LHCN-M2 (cell line): ENCODE measurements around the gene MAP4K5. TPM values are rescaled to one million over a fixed set of nuclear protein-coding genes. Genes with fewer than 3 reads are reported as not detected.
A peak's percentile ranks its signal among the peaks of the same experiment; 100 is the strongest.

ENCODE experiments used
- DNase-seq: peaks from one replicate; pipeline ENCODE4 v3.0.0-alpha.2; 2012; ENCODE audit warnings: low read depth
- total RNA-seq: library from RNA; depleted of rRNA; stranded (reverse); fragments of >200 nt; gene quantifications from 2 replicates; pipeline ENCODE4 v1.2.3, GENCODE V29; 2014

The MAP4K5 gene
- total RNA-seq, 1 experiment from 2014 or later: 149 TPM

DNA sequence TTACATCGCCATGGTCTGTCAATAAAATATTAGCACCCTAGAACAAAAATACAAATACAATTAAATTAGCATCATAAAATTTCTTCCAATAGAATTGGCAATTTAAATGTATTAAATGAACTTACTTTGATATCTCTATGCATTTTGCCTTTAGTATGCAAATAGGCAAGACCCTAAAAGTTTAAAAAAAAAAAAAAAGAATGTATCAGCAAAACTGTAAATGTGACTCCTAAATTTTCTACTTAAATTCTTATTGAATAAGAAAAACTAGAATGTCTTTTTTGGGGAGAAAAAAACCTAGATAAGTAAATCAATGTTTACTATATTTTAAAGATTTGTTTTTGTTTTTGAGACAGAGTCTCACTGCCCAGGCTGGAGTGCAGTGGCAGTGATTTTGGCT, 56.2 kb downstream of the MAP4K5 start:
- no peak for DNase-seq

DNA sequence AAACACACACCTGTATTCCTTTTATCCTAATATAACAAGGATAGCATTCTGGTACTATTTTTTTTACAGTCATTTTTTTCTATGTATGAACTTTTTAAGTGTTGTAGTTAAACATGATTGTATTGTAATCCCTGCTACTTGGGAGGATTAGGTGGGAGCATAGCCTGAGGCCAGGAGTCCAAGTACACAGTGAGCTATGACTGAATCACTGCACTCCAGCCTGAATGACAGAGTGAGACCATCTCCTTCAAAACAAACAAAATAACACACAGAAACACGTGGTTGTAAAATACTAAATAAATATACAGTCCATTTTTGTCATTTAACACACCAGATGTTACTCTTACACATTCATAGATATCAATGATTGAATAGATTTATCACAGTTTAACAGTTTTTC, 56.9 kb downstream of the MAP4K5 start:
- peak; percentile 52 for DNase-seq

DNA sequence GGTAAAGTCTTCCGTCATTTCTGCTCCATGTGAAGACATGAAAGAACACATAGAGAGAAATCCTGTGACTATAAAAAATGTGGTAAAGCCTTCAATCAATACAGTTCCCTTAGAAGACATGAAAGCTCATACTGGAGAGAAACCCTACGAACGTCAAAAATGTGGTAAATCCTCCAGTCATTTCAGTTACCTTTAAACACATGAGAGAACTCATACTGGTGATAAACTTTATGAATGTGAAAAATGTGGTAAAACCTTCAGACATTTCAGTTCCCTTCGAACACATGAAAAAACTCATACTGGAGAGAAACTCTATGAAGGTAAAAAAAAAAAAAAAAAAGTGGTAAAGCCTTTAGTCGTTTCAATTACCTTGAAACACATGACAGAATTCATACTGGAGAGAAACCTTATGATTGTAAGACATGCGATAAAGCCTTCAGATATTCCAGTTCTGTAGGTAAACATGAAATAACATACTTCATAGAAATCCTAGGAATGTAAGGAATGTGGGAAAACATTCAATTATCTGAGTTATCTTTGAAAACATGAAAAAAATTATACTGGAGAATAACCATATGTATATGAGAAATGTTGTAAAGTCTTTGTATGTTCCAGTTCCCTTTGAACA, 60.4 kb downstream of the MAP4K5 start:
- no peak for DNase-seq

DNA sequence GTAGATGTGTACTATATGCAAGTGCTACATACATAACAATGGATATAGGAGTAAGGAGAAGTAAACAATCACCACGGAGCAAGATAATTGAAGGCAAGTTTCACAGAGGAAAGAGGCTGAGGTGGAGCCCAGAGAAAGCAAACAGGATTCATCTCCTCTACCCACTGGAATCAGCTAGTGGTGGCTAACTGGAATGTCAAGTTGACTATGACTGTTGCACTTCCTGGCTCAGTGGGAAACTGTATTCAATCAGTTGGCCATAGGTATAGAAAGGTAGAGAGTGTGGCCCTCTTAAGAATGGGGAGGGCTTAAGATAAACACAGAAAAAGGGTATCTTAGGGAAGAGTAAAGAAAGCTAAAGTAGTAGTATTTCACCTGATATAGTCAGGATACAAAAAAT, 62.4 kb downstream of the MAP4K5 start:
- DNase-seq: no peak

DNA sequence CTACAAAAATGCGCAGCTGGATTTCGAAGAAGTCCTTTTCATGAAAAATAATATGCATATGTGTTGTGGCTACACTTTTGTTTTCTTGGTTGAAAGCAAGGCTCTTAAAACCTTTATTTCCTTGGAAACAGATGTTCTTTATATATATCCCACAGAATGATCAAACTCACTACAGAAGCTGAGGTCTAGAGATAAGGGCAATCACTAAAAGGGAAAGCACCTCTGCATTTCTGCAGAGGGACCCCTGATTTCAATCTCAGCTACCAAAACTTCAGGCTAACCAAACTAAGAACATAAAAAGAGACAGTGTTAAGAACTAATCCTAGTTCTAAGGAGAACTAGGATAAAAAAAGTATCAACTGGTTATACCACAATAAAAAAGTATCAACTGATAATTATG, 70.3 kb downstream of the MAP4K5 start:
- DNase-seq: no peak

DNA sequence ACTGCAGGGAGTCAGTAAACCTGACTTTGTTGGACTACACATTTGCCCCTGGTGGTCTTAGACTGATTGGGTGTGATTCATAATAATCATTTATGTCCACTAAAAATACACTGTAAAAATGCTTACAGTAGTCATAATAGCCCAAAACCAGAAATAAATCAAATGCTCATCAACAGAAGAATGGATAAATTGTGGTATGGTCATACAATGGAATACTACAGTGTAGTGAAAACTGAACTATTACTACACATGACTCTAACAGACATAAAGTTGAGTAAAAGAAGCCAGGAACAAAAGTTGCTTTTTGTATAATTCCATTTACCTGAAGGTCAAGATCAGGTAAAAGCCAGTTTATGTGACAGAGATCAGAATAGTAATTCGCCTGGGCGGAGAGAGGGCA, 78.5 kb downstream of the MAP4K5 start:
- DNase-seq: no peak

DNA sequence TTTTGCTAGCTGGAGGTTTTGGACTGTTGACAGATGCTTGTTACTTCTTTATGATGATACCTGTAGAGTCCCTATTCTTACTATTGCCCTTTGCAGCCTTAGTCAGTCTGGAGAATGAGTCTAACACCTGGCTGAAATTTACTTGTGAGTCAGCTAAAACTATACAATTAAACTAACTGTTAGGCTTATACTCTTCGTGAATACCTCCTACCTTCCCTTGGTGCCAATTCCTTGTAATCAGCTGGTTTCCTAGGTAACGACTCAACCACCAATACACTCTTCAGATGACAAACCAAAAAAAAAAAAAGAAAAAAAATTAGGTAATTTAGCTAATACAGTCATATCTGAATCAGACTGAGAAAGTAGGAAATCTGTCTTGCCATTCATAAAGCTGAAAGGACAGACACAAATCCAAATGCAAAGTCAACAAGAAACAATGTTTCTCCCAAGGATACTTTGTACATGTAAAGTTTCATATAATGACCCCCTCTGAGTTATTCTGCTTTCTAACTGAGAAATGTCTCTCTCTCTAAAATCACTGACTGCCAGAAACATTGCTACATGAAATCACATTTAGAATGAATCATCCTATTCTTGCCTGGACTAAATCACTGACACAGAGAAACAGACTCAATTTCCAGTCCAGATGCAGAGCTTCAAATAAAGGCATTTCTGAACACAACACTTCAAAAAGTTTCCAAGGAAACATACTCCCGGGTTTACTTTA, 79.2 kb downstream of the MAP4K5 start:
- DNase-seq: peak; percentile 64

DNA sequence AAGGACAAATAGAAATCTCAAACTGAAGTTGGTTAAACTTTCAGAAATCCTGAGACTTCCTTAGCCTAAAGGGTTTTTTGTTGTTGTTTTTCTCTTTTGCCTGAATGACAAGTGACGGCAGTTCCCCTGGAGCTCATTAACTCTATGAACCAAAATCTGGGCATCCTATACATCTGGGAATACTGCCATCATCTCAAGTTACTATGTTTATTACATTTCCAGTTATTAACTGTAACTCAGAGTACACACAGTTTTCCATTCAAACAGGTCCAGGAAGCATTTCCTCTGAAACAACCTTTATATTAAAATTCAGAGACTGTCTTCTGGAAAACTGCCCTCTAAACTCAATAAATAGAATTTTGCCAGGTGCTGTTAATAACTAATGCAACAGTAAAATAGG, 80.1 kb downstream of the MAP4K5 start:
- DNase-seq: no peak

DNA sequence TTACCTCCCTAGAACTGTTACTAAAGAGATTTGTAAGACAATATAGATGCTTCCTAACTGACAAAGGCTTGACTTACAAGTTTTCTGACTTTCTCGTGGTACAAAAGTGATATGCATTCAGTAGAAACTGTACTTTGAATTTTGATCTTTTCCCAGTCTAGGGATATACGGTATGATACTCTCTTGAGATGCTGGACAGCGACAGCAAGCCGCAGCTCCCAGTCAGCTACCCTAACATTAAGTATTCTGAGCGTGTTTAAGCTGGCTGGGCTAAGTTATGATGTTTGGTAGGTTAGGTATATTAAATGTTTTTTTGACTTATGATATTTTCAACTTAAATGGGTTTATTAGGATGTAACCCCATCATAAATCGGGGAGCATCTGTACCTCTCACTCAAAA, 80.5 kb downstream of the MAP4K5 start:
- DNase-seq: no peak

DNA sequence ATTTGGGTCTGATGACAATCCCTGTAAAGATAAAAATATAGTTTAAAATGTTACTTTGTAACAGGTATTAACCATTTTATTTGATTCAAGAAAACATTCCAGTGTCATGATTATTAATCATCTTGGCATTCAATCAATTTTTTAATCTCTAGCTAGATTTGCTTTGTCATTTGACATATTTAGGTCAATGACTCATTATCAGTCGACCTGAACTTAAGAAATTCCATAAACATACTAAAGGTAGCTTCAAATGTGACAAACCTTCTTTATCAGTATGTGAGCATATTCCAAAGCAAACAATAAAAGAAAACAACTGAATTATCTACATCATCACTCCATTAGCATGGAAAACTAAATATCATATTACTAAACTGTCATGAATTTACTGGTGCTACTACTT, 84.9 kb downstream of the MAP4K5 start:
- peak; percentile 5 for DNase-seq

DNA sequence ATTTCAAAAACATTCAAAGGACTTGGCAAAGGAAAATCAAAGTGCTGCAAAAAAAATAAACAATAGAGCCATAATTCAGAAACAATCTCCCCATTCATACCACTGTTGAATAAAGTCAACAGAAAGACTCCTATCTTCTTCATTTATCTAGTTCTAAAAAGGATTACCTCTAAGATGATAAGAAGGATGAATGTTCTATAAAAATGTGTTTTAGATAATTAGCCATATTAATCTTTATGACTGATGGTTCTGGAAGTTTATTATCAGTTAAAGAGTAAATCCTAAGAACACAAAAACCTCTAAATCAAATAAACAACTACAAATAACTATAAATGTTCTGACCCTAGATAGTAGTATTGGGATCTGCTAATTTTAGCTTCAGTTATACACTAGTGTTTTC, 97.8 kb downstream of the MAP4K5 start:
- no peak for DNase-seq

DNA sequence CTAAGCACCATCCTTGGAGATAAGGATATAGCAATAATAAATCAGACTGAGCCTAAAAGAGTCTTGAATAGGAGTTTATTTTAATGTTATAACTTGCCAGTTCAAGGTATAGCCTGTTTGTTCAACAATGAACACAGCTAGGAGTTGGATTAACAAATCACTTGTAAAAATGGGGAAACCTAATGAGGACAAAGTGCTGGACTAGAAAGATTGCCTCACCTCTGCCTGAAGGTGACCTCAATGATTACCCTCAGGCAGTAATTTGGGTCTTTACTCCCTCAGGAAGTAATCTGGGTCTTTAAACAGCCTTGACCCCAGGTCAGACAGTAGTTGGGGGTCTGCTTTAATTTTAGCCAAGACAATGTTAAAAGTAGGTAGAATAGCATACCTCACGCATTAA, 100.2 kb downstream of the MAP4K5 start:
- DNase-seq: no peak

DNA sequence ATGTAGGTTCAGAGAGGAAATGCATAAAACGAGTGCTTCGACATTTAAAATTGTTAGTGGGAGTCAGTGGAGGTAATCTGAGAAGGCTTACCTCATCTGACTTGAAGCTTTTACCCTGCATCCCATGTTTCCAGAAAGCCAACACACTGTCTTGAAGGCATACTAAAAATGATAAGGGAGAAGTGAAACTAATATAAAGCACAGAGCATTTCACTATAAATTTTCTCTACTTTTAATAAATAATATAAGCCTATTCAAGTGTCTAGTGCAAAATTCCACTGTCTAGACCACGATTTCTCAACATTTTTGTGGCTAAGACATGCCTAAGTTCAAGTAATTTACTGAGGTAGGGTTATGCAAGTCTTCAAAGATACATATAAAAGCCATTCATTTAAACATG, 106.6 kb downstream of the MAP4K5 start:
- peak; percentile 28 for DNase-seq

DNA sequence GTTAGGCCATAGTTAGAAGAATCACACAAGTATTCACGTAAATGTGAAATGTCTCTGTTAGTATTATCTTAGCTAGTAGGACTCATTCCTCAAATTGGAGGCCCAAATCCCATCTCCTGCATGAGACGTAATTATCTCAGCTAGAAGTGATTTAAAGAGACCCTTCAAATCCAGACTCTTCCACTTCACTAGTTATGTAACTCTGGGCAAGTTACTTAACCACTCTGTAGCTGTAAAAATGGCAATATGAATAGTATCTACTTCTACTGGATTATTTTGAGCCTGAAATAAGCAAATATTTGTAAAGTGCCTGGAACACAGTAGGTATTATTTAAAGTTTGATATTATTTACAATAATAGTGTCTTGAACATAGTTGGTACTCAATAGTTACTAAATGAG, 107.3 kb downstream of the MAP4K5 start:
- DNase-seq: no peak

DNA sequence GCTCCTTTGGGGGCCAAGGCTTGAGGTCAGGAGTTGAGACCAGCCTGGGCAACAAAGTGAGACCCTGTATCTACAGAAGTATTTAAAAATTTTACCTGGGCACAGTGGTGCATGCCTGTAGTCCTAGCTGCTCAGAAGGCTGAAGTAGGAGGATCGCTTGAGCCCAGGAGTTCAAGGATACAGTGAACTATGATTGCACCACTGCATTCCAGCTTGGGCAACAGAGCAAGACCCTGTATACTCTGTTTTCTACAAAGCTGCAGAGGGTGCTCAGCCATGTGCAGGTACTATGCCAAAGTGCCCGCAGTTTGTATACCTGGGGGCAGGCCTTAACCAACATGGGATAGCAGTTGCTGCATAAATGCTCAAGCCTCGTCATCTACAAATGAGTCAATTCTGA, 108.8 kb downstream of the MAP4K5 start:
- DNase-seq: no peak

DNA sequence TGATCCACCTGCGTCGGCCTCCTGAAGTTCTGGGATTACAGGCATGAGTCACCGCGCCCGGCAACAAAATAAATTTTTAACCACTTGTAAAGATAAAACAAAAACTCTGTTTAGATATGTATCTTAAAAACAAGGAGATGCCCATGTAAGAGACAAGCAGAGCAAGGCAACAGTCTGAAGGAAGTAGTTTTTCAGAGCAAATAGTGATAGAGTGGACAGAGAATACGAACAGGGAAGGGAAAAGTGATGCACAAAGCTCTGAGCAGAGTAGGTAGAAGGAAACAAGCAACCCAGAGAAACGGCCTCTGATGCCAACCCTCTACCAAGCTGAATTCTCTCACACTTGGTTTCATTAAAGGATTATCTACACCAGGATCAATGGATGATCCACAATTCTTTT, 110.9 kb downstream of the MAP4K5 start:
- DNase-seq: no peak

DNA sequence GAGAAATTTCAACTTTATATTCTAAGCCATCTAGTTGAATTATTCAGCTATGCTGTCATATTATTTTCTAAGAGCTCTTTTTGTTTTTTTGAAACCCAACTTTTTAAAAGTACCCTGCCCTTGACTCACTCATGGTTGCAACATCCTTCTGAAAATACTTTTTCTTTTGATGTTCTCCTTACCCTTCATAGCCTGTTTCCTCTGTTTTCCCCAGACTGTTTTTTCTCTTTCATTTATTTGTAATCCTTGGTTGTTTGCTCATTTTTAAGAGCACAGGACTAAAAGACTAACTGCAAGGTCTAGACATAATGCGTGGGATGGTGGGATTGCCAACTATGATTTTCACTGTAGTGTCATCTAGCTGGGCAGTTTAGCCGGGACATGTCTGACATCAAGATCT, 114.5 kb downstream of the MAP4K5 start:
- DNase-seq: peak; percentile 26

DNA sequence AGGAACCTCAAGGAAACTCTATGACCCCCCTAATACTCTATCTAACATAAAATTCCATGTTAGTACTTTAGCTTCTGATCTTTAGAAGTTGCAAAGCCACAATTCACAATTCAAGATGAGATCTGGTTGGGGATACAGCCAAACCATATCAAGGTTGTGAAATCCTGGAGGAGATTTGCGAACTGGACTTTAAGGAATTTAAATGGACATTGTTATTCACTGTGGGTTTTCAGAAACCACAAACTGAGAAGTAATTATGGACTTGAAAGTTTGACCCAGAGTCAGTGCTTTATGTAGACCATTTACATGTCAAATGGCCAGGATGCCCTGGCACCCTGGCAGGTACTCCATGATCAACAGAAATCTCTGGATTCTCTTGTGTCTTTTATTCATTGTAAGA, 121.4 kb downstream of the MAP4K5 start:
- peak; percentile 64 for DNase-seq

DNA sequence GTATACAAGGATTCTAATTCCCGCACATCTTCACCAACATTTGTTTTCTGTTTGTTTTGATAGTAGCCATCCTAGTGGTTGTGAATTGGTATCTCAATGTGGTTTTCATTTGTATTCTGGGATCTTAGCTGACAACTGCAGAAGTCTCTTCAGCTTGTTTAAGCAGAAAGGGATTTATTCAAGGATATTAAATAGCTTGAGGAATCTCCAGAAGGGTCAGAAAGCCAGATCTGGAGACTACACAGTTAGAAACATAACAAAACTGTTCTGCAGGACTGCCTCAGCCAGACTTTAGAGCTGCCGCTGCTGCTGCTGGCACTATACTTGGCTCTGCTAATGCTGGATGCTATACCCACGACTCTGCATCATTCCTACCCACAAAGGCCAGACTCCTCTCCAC, 122.3 kb downstream of the MAP4K5 start:
- DNase-seq: no peak

DNA sequence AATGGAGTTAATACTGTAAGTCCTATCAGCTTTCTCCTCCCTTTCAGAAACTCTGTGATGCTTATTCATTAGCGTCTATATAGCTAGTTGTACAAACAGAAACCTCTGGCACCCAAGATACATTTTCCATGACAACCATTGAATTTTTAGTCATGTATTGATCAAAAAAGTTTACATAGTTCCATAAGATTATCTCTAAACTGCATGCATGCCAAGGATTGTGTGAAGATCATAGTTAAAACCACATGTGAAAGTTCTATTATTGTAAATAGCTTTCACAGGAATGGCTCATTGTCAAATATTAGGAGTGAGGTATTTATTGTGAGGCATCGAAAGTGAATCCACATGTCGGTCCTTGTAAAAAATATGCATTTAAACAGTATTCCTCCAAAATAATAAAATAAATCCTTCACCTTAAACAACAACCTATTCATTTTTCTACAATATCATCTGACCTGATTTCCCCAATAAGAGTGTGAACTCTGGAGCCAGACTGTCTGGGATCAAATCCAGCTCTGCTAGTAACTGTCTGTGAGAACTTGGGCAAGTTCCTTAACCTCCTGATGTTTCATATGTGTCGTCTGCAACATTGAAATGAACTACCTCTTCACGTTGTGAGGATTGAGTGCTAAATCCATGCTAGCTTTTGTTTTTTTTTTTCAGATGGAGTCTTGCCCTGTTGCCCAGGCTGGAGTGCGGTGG, 125.1 kb downstream of the MAP4K5 start:
- no peak for DNase-seq

DNA sequence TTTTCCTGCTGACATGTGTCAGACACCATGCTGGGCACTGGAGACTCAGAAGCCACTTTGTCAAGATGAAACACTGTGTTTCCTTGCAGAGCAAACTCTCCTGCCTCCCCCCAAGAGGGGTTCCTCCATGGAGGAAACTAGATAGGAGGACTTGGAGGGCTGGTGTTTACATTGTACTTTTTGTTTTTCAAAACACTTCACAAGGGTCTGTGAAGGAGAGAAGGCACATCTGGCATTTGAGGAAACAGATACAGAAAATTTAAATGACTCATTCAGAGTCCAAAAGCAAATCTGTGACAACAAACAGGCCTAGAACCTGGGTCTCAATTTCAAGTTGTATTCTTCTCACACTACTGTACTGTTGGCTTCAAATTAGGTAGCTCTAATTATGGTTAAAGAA, 128.9 kb downstream of the MAP4K5 start:
- DNase-seq: no peak

DNA sequence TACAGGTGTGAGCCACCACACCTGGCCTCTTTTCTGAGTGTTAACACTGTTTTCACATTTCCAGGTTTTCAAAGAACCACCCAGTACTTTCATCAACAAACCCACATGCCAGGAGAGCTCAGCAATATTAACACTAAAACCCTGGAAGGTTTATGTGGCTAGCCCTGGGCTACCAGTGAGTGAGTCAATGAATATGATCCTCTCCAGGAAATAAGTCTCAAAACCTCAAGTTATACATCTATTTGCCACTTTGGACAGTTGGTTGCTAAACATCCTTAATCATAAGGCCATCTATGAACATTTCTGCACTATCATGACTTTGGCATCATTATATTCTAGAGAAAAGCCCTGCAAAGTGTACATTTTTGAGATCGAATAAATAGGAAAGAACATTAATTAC, 129.4 kb downstream of the MAP4K5 start:
- no peak for DNase-seq

DNA sequence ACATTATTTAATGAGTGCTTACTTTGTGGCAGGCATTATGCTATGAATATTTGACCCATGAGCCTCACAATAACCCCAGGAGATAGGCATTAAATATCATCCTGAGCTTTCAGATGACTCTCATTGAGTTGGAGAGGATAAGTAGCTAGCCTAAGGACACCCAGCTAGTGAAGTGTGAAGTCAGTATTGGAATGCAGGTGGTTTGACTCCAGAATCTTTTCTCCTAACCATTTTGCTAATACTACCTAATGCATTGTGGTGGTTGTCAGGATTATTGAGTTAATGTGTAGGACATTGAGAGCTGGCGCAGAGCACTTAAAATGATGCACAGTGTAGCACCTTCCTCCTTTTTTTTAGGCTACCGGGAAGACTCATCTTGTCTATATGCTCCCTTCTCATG, 131.9 kb downstream of the MAP4K5 start:
- no peak for DNase-seq
